Rectal smooth muscle tissue (tissue), 1 donor: ENCODE data around the gene LYSMD3.

Experiments
- H3K27ac ChIP-seq: one replicate; pipeline ENCODE4 v1.7.0; 2013; ENCODE audit warnings: low read depth, low read length, inconsistent platforms
- H3K27me3 ChIP-seq: one replicate; pipeline ENCODE4 v1.7.0; 2013; ENCODE audit warnings: low read length; ENCODE audit not compliant: control insufficient read depth, insufficient read depth
- H3K36me3 ChIP-seq: one replicate; pipeline ENCODE4 v1.7.0; 2013; ENCODE audit warnings: low read length; ENCODE audit not compliant: control insufficient read depth, insufficient read depth
- H3K4me1 ChIP-seq: one replicate; pipeline ENCODE4 v1.7.0; 2013; ENCODE audit warnings: low read length; ENCODE audit not compliant: control insufficient read depth, insufficient read depth
- H3K4me3 ChIP-seq: one replicate; pipeline ENCODE4 v1.7.0; 2013; ENCODE audit warnings: low read length
- H3K9ac ChIP-seq: one replicate; pipeline ENCODE4 v1.7.0; 2013; ENCODE audit warnings: low read length

Gene LYSMD3

GRCh38 chr5:90504743-90505142, 24.6 kb downstream of the LYSMD3 start:
- Histone ChIP-seq H3K4me1 (no peaks in the 10 kb centered on the region), H3K4me3 (no peak overlapping the region), H3K9ac (no peak overlapping the region), H3K36me3 (no peaks in the 10 kb centered on the region), H3K27ac (no peak overlapping the region), H3K27me3 (no peaks in the 10 kb centered on the region)

GRCh38 chr5:90503596-90503995, 25.8 kb downstream of the LYSMD3 start:
- H3K9ac ChIP-seq = no peak overlapping the region

GRCh38 chr5:90495146-90495545, 34.2 kb downstream of the LYSMD3 start:
- no peaks in the 10 kb centered on the region for H3K4me1 ChIP-seq
- H3K27ac ChIP-seq = no peak overlapping the region
- H3K4me3 ChIP-seq = no peak overlapping the region
- H3K27me3 ChIP-seq = no peaks in the 10 kb centered on the region
- H3K9ac ChIP-seq = no peak overlapping the region
- no peaks in the 10 kb centered on the region for H3K36me3 ChIP-seq

More at GRCh38 chr5:90503596-90503995, 25.8 kb downstream of the LYSMD3 start:
- Histone ChIP-seq H3K36me3 (no peaks in the 10 kb centered on the region), H3K4me3 (no peak overlapping the region), H3K27me3 (no peaks in the 10 kb centered on the region), H3K4me1 (no peaks in the 10 kb centered on the region), H3K27ac (no peak overlapping the region)

- no peaks in the 10 kb centered on the region for H3K36me3 ChIP-seq
- H3K27ac ChIP-seq = no peak overlapping the region
- H3K4me1 ChIP-seq = no peaks in the 10 kb centered on the region
- H3K27me3 ChIP-seq = no peaks in the 10 kb centered on the region
- H3K4me3 ChIP-seq = no peak overlapping the region
- H3K9ac ChIP-seq = no peak overlapping the region
Measured at GRCh38 chr5:90494043-90494442, 35.3 kb downstream of the LYSMD3 start.

DNA sequence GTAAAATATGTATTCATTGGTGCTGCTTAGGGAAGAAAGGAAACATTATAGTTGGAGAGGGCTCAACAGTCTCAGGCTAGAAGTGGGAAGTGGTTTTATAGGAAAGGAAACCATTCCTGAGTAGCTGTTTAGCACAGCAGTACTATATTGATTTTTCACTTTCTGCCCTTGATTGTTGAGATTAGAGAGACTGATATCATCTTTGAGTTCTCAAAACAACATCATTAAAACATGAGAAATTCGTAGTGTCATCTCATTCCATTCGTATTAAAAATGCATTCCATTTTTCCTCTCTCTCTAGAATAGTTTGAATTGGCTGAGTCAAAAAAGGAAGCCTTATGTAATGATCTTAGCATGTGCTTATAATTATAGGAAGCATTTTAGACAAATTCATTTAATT, 40.6 kb downstream of the LYSMD3 start:
- no peaks in the 10 kb centered on the region for H3K4me1 ChIP-seq
- H3K27ac ChIP-seq = no peak overlapping the region
- no peak overlapping the region for H3K4me3 ChIP-seq
- H3K9ac ChIP-seq = no peak overlapping the region
- H3K27me3 ChIP-seq = no peaks in the 10 kb centered on the region
- H3K36me3 ChIP-seq = no peaks in the 10 kb centered on the region

DNA sequence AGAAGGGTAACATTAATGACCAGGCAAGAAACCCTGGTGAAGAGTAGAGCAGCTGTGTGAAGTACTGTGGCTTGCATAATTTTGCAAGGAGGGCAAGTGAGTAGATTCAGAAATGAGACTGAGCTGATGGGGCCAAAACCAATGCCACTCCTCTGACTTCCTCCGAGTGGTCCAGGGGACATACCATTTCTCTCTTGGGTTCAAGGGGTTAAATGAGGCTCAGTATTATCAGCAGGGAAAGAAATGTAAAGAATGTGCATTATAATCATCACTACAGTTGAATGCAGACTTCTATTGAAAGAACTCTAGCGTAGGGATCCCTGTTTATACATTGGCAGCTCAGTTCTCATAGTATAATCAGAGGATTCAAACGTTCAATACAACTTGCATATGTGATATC, 44.8 kb downstream of the LYSMD3 start:
- no peaks in the 10 kb centered on the region for H3K36me3 ChIP-seq

GRCh38 chr5:90483206-90483605, 46.2 kb downstream of the LYSMD3 start:
- Histone ChIP-seq H3K36me3 (no peaks in the 10 kb centered on the region), H3K4me1 (no peaks in the 10 kb centered on the region), H3K27ac (no peak overlapping the region), H3K4me3 (no peak overlapping the region), H3K27me3 (no peaks in the 10 kb centered on the region), H3K9ac (no peak overlapping the region)

More for the DNA sequence above, 44.8 kb downstream of the LYSMD3 start:
- Histone ChIP-seq H3K27ac (no peak overlapping the region), H3K27me3 (no peaks in the 10 kb centered on the region), H3K9ac (no peak overlapping the region), H3K4me3 (no peak overlapping the region), H3K4me1 (no peaks in the 10 kb centered on the region)

GRCh38 chr5:90480699-90481098, 48.7 kb downstream of the LYSMD3 start:
- Histone ChIP-seq H3K27ac (no peak overlapping the region), H3K36me3 (no peaks in the 10 kb centered on the region), H3K9ac (no peak overlapping the region), H3K4me3 (no peak overlapping the region), H3K4me1 (no peaks in the 10 kb centered on the region), H3K27me3 (no peaks in the 10 kb centered on the region)

GRCh38 chr5:90479611-90480385, 49.6 kb downstream of the LYSMD3 start:
- Histone ChIP-seq H3K4me1 (peaks cover 3% of the 10 kb centered on the region), H3K36me3 (no peaks in the 10 kb centered on the region), H3K27ac (no peak overlapping the region), H3K9ac (no peak overlapping the region), H3K4me3 (no peak overlapping the region), H3K27me3 (no peaks in the 10 kb centered on the region)

DNA sequence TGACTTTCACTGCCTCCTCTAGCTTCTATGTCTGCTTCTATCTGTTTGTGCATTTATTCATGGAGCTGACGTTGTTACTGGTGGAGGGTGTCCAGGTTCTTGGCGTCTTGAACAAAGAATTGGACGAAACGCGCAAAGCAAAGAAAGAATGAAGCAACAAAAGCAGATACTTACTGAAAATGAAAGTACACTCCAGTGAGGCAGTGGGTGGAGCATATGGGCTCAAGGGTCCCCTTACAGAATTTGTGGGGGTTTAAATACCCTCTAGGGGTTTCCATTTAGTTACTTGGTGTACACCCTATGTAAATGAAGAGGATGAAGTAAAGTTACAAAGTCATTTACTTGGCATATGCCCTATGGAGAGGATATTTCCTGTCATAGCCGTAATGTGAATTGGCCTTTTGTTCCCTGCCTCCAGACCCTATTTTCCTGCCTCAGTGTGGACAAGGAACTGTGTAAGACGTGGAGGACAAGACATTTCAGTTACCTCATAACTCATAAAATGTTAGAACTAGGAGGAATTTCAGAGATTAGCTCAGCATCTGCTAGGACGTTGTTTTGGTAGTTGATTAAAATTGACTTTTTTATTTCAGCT, 51.7 kb downstream of the LYSMD3 start:
- no peaks in the 10 kb centered on the region for H3K27me3 ChIP-seq
- H3K9ac ChIP-seq = no peak overlapping the region
- H3K27ac ChIP-seq = no peak overlapping the region
- no peak overlapping the region for H3K4me3 ChIP-seq
- H3K4me1 ChIP-seq = peaks cover 7% of the 10 kb centered on the region
- no peaks in the 10 kb centered on the region for H3K36me3 ChIP-seq

DNA sequence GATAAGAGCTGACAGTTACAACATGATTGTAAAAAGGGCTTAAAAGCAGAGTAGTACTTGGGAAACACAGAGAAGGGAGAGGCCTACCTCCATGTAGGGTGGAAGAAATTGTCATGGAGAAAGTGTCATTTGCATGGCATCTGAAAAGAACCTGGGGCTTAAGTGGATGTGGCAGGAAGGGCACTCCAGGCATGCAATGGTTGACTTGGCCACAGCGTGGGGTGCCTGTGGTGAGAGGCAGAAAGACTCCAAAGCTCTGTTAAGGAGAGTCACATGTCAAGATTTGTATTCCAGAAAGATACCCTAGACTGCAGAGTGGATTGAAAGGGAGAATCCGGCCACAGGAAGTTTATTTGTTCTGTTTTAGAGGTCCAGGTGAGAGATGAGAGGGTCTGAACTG, 52.3 kb downstream of the LYSMD3 start:
- Histone ChIP-seq H3K36me3 (no peaks in the 10 kb centered on the region), H3K4me3 (no peak overlapping the region), H3K4me1 (peaks cover 7% of the 10 kb centered on the region), H3K9ac (no peak overlapping the region), H3K27ac (no peak overlapping the region), H3K27me3 (no peaks in the 10 kb centered on the region)

GRCh38 chr5:90476391-90476790, 53.0 kb downstream of the LYSMD3 start:
- H3K9ac ChIP-seq = no peak overlapping the region
- peaks cover 7% of the 10 kb centered on the region for H3K4me1 ChIP-seq
- no peak overlapping the region for H3K4me3 ChIP-seq
- no peaks in the 10 kb centered on the region for H3K36me3 ChIP-seq
- no peak overlapping the region for H3K27ac ChIP-seq
- no peaks in the 10 kb centered on the region for H3K27me3 ChIP-seq

- Histone ChIP-seq H3K27ac (no peak overlapping the region), H3K36me3 (no peaks in the 10 kb centered on the region), H3K4me3 (no peak overlapping the region), H3K4me1 (peaks cover 7% of the 10 kb centered on the region), H3K27me3 (no peaks in the 10 kb centered on the region), H3K9ac (no peak overlapping the region)
Measured at GRCh38 chr5:90475436-90475980, 53.9 kb downstream of the LYSMD3 start.
